Activated CD4-positive, alpha-beta T cell treated with anti-CD3 and anti-CD28 coated beads for 4 hours (primary cell): ENCODE results near the gene SP140L.
A peak's percentile ranks its signal among the peaks of the same experiment; 100 is the strongest.
"Not testable (repeated sequence)": the region's sequence is repeated elsewhere in the genome, so short reads cannot be mapped to it uniquely, and the experiment has no call there.

Source experiments
- DNase-seq, 2 donors: peaks; one replicate each; pipeline ENCODE4 v3.0.0-alpha.2; 2020

Gene SP140L

GRCh38 chr2:230384986-230385385, 58.0 kb downstream of the SP140L start:
- DNase-seq, result no peak

DNA sequence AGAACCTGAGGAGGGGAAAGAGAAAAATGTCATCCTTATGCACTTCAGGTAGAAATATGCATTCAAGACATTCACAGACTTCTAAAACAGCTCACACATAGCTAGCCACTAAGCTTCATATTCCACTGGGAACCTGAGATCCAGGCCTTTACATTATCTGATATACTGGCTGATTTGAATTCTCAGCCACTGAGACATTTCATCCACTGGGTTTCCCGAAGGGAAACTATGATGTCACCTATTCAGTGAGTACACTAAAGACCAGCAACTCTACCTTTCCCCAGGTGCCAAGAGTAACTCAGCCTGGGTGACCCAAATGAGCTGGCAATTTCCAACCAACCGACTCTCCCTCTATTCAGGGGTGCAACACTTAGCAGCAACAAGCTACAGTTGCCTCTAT, 67.3 kb downstream of the SP140L start:
- no peak for DNase-seq

GRCh38 chr2:230398698-230399097, 71.7 kb downstream of the SP140L start:
- DNase-seq, result not testable (repeated sequence)

GRCh38 chr2:230400041-230400440, 73.0 kb downstream of the SP140L start:
- no peak for DNase-seq

- no peak for DNase-seq
Measured at GRCh38 chr2:230400454-230400853, 73.5 kb downstream of the SP140L start.

GRCh38 chr2:230401026-230401425, 74.0 kb downstream of the SP140L start:
- not testable (repeated sequence) for DNase-seq

- no peak for DNase-seq
Measured at GRCh38 chr2:230403746-230404145, 76.8 kb downstream of the SP140L start.

GRCh38 chr2:230405824-230406223, 78.8 kb downstream of the SP140L start:
- DNase-seq, result no peak

- DNase-seq, result no peak
Measured at GRCh38 chr2:230408244-230408842, 81.3 kb downstream of the SP140L start.

DNA sequence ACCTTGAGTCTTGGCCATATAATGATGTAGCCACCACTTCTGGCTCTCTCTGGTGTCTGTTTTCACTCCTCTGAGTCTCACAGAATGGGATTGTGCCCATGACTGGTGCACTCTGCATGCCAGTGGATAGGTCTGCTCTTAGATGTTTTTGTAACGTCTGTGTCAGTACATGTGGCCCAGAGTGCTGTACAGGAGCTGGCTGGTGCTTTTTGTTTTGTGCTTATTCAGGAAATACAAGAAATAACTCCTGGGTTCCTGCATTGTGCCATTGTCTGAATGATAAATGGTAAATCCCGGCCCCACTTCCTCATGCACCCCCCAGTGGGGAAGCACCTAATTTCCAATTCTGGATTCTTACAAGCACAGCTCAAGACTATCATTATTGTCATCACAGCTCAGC, 82.3 kb downstream of the SP140L start:
- not testable (repeated sequence) for DNase-seq

- no peak for DNase-seq
Measured at GRCh38 chr2:230410263-230410662, 83.3 kb downstream of the SP140L start.

DNA sequence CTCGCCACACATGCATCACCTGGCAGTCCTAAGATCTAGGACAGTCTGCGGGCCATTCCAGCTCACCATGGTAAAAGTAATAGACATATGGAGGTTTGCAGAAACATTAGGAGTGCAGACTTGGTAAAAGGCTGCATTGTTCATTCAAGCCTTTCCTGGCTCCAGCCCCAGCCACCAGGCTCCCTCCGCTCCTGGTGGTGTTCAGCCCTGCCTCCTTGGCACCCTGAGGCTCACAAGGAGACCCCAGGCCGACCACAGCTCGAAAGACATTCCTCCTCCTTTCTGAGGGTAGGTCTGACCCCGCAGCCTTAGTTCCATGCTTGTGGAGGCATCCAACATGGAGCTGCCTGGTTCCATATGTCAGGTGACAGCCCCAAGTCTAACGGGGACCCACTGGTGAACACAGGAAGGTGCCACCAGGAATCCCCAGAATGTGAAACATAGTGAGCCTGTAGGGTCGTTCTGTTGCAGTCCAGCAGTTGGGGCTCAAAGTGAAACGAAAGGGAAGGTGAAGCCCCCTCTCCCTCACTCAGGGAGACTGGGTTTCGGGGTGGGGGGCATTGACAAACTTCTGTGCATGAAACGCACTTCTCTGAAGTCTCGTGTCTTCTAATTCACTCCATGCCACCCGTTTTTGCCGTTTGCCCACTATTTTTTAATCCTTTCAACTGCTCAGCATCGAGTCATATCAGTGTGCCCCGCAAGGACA, 84.0 kb downstream of the SP140L start:
- DNase-seq, result no peak

- DNase-seq, result peak; percentile 47 to 49
Measured at GRCh38 chr2:230411570-230412370, 84.8 kb downstream of the SP140L start.

- DNase-seq, result no peak
Measured at GRCh38 chr2:230412371-230412711, 85.3 kb downstream of the SP140L start.

GRCh38 chr2:230412846-230413245, 85.9 kb downstream of the SP140L start:
- DNase-seq, result no peak

DNA sequence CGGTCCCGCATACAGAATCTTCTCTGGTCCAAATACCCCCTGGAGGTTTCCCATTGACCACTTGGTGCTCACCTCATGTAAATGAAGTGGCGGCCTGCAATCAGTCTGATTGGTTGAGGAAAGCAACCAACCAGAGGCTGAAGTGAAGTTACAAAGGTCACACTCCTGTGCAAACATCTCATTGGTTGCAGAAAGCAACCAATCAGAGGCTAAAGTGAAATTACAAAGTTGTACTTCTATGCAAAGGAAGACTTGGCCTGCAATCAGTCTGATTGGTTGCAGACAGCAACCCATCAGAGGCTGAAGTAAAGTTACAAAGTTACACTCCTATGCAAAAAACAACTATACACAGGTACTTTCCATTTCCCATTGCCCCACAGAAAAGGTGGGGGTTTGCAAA, 86.5 kb downstream of the SP140L start:
- no peak for DNase-seq

GRCh38 chr2:230414302-230414701, 87.3 kb downstream of the SP140L start:
- DNase-seq, result no peak

DNA sequence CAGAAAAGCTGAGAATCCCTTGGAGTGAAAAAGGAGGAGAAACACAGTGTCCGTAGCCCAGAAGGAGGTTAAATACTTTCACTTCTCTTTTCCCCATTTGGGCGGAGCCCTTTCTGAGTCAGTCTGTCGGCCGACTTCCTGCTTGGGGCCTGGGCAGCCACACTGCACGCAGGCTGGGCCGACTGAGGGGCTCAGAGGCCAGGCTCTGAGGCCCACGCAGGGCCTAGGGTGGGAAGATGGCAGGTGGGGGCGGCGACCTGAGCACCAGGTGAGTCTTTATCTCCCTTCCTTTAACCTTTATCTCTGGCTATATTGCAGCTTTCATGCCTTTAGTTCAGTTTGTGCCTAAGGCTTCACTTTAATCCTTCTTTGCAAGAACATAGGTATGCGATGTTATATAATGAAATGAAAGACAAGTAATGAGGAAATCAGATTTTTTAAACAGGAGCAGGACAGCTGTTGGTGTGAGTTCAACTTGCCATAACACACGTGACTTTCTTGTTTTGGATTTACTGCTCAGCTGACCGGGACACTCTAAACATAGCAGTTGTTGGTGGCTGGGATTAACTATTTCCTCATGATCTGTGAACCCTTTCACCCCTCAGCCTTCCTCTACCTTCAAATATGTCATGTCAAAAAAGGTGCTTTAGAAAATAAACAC, 89.2 kb downstream of the SP140L start, which contains the start of gene SP100:
Gene SP100, plus strand, starts transcription at position 141 of the 661 bp plus-strand sequence. Its CDS starts 96 bp downstream, at position 237.
- DNase-seq, result peak; percentile 77 to 80

- DNase-seq, result no peak
Measured at GRCh38 chr2:230417436-230417835, 90.4 kb downstream of the SP140L start.

DNA sequence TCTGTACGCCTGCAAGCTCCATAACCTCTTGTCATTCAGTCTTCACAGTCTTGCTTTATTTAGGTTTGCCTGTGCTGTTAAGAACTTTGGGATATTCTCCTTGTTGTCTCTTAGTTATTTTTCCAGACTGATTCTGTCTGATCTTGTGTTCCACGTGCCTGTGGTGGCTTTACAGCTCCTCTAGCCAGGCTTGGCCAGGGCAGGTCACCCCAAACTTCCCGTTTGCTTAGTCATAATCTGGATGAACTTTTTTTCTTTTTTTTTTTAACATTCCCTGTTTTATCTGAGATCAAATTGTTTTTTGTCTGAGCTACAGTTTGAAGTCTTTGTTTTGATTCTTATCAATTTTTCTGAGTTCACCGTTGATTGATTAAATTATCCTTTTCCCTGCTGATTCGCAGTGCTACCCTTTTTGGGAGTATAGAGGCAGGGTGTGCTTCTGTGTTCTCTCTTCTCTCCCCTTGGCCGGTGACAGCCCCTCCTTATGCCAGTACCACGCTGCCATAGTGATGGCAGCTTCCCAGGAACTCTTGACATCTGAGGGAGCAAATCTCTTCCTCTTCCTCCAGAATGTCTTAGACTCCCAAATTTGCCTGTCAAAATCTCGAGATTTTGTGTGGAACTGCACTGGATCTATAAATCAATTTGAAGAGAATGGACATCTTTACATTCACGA, 91.5 kb downstream of the SP140L start:
- DNase-seq, result no peak

GRCh38 chr2:230419181-230419580, 92.2 kb downstream of the SP140L start:
- no peak for DNase-seq

GRCh38 chr2:230422149-230422548, 95.2 kb downstream of the SP140L start:
- no peak for DNase-seq
